ENCODE measurements around the gene S100A2. TPM values are rescaled to one million over a fixed set of nuclear protein-coding genes. Genes with fewer than 3 reads are reported as not detected.
A peak's percentile ranks its signal among the peaks of the same experiment; 100 is the strongest.

Gene S100A2
- polyA plus RNA-seq, 3 donors, result 0.32 TPM; not detected in 2

DNA sequence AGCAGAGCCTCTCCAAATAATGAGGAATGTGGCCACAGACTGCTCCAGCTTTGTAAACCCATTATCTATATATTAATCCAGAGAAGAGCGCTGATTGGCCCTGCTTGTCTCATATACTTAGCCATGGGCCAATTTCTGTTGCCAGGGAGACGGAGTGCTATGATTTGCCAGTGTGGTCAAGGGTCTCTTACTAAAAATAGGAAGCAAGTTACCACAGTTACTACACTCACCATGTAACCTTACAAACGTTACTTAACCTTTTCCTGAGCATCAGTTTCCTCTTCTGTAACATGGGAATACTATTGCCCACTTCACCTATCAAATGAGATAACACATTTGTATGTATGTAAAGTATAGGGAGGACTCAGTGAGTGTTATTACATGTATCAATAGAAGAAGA lies 7.7 kb upstream of the S100A2 start:
- Histone ChIP-seq H3K27ac (ENCODE audit: low read depth in 1 of 2, low read length in 2 of 2) (peak overlapping the region in 1 of 2 donors; percentile 66), H3K79me2 (ENCODE audit: insufficient read depth, low read length) (no peaks in the 10 kb centered on the region), H4K20me1 (ENCODE audit: insufficient read depth, low read length) (no peaks in the 10 kb centered on the region), H3K4me3 (replicated peaks in 1 of 3; ENCODE audit: low read depth in 2 of 3, low read length in 3 of 3) (peak overlapping the region in 1 of 3 experiments; percentile 6), H3K4me2 (replicated peaks; ENCODE audit: extremely low read depth, low read length, poor library complexity, severe bottlenecking) (peak overlapping the region; percentile 33), H3K4me1 (ENCODE audit: control insufficient read depth in 1 of 2, insufficient read depth in 2 of 2, low read length in 2 of 2) (peaks cover 37 to 41% of the 10 kb centered on the region in 2 donors), H3K36me3 (replicated peaks in 1 of 2; ENCODE audit: control insufficient read depth in 1 of 2, insufficient read depth in 2 of 2, low read length in 2 of 2) (no peaks in the 10 kb centered on the region), H3K9me3 (replicated peaks in 1 of 2; ENCODE audit: control insufficient read depth in 1 of 2, insufficient read depth in 1 of 2, low read length in 2 of 2) (no peaks in the 10 kb centered on the region), H3K9ac (ENCODE audit: insufficient read depth, low read length, poor library complexity, severe bottlenecking) (no peak overlapping the region), H2AFZ (ENCODE audit: insufficient read depth, low read depth, low read length, poor library complexity, severe bottlenecking) (no peak overlapping the region), H3K27me3 (ENCODE audit: control insufficient read depth in 2 of 2, insufficient read depth in 2 of 2, low read length in 2 of 2) (no peaks in the 10 kb centered on the region)
- DNase-seq, result peak in 2 of 3 donors; percentile 71 to 73
- Mint-ChIP-seq H3K4me1 (peaks cover 43% of the 10 kb centered on the region), H3K36me3 (no peaks in the 10 kb centered on the region), H3K27ac (peak overlapping the region; percentile 76 to 92 (median 87)), H3K9me3 (peaks cover 0 to 3% (median 0%) of the 10 kb centered on the region in 7 donors), H3K4me3 (no peak overlapping the region), H3K27me3 (ENCODE audit: low read depth in 3 of 3) (peaks cover 0 to 13% (median 3%) of the 10 kb centered on the region in 3 donors)
- no CpG with 5 or more reads among the region's 3 CpGs for WGBS (ENCODE audit: insufficient coverage)
- intact Hi-C loops (cut with micrococcal nuclease), result loop anchor here (10.0 kb wide), 2 partner anchors 51 to 209 kb away; partner anchors contain the start of genes S100A1 (in 1 of the 2) and S100A13 (in 1 of the 2)
- no peak for TF ChIP-seq CTCF (IDR thresholded peaks at IDR 0.05)

- peak; percentile 55 to 74 (median 67) for DNase-seq
- Mint-ChIP-seq H3K36me3 (peaks cover 0 to 4% of the 10 kb centered on the region in 2 donors), H3K4me1 (peaks cover 49% of the 10 kb centered on the region), H3K27ac (peak overlapping the region; percentile 76 to 92 (median 87)), H3K9me3 (peaks cover 0 to 3% (median 0%) of the 10 kb centered on the region in 7 donors), H3K27me3 (ENCODE audit: low read depth in 3 of 3) (peaks cover 0 to 10% (median 2%) of the 10 kb centered on the region in 3 donors), H3K4me3 (no peak overlapping the region)
- no peak overlapping the region for H3K9ac ChIP-seq (ENCODE audit: insufficient read depth, low read length, poor library complexity, severe bottlenecking)
- peak overlapping the region; percentile 59 to 66 for H3K27ac ChIP-seq (ENCODE audit: low read depth in 1 of 2, low read length in 2 of 2)
- peaks cover 44 to 47% of the 10 kb centered on the region in 2 donors for H3K4me1 ChIP-seq (ENCODE audit: control insufficient read depth in 1 of 2, insufficient read depth in 2 of 2, low read length in 2 of 2)
- H4K20me1 ChIP-seq (ENCODE audit: insufficient read depth, low read length), result no peaks in the 10 kb centered on the region
- TF ChIP-seq CTCF (IDR thresholded peaks at IDR 0.05), result peak; percentile 78
- H3K27me3 ChIP-seq (ENCODE audit: control insufficient read depth in 2 of 2, insufficient read depth in 2 of 2, low read length in 2 of 2), result no peaks in the 10 kb centered on the region
- WGBS (ENCODE audit: insufficient coverage), result 0% methylated on average over 1 of the region's 3 CpGs
- H3K4me2 ChIP-seq (replicated peaks; ENCODE audit: extremely low read depth, low read length, poor library complexity, severe bottlenecking), result peak overlapping the region; percentile 33
- H3K79me2 ChIP-seq (ENCODE audit: insufficient read depth, low read length), result peaks cover 6% of the 10 kb centered on the region
- no peaks in the 10 kb centered on the region for H3K36me3 ChIP-seq (replicated peaks in 1 of 2; ENCODE audit: control insufficient read depth in 1 of 2, insufficient read depth in 2 of 2, low read length in 2 of 2)
- no peak overlapping the region for H2AFZ ChIP-seq (ENCODE audit: insufficient read depth, low read depth, low read length, poor library complexity, severe bottlenecking)
- H3K9me3 ChIP-seq (replicated peaks in 1 of 2; ENCODE audit: control insufficient read depth in 1 of 2, insufficient read depth in 1 of 2, low read length in 2 of 2), result no peaks in the 10 kb centered on the region
- peak overlapping the region in 1 of 3 experiments; percentile 19 for H3K4me3 ChIP-seq (replicated peaks in 1 of 3; ENCODE audit: low read depth in 2 of 3, low read length in 3 of 3)
- intact Hi-C loops (cut with micrococcal nuclease), result loop anchor here (10.0 kb wide), 2 partner anchors 52 to 208 kb away; partner anchors contain the start of genes S100A1 (in 1 of the 2) and S100A13 (in 1 of the 2)
Observed at GRCh38 chr1:153572569-153573015, 6.9 kb upstream of the S100A2 start.

Measured in CD14-positive monocyte (primary cell).